ENCODE data around the gene CYP3A4. TPM values are rescaled to one million over a fixed set of nuclear protein-coding genes. Genes with fewer than 3 reads are reported as not detected.
"Not testable (repeated sequence)": the region's sequence is repeated elsewhere in the genome, so short reads cannot be mapped to it uniquely, and the experiment has no call there.

The CYP3A4 gene
- total and polyA plus RNA-seq, 12 donors = 0.14 to 34.6 (median 1.00) TPM

- Histone ChIP-seq H3K4me3 (no peak overlapping the region), H3K9me3 (replicated peaks in 1 of 3) (no peaks in the 10 kb centered on the region), H3K27me3 (no peaks in the 10 kb centered on the region), H3K36me3 (replicated peaks in 1 of 2) (no peaks in the 10 kb centered on the region), H3K27ac (no peak overlapping the region), H3K4me1 (replicated peaks in 1 of 2) (no peaks in the 10 kb centered on the region)
- TF ChIP-seq POLR2A (IDR thresholded peaks at IDR 0.05) (no peak), CTCF (IDR thresholded peaks at IDR 0.05) (no peak)
- DNase-seq = no peak
- intact Hi-C loops (cut with DNase I) = no loop called here
- 86 to 91% (median 89%) methylated on average over 3 of the region's 3 CpGs for WGBS, 4 donors
Observed at GRCh38 chr7:99779949-99780348, 4.0 kb downstream of the CYP3A4 start.

DNA sequence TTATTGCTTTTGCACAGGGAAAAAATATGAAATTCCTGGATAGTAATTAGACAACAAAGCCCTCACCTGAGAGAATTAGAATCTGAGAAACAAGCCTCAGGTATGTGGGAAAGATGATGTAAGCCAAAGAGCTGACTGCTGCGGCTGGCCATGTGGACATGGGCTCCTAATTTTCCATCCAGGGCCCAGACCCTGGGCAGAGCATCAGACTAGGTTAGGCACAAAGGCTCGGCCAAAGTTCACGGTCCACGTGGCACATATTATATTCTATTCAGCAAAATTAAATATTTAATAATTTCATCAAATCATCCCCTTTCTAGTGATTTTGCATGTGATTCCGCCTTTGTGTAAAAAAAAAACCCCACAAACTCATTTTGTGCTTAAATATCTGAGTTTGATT is 5.1 kb downstream of the CYP3A4 start:
- TF ChIP-seq CTCF (IDR thresholded peaks at IDR 0.05) (no peak), POLR2A (IDR thresholded peaks at IDR 0.05) (no peak)
- Histone ChIP-seq H3K9me3 (replicated peaks in 1 of 3) (no peaks in the 10 kb centered on the region), H3K4me1 (replicated peaks in 1 of 2) (no peaks in the 10 kb centered on the region), H3K27me3 (no peaks in the 10 kb centered on the region), H3K4me3 (no peak overlapping the region), H3K27ac (no peak overlapping the region), H3K36me3 (replicated peaks in 1 of 2) (no peaks in the 10 kb centered on the region)
- DNase-seq = no peak
- intact Hi-C loops (cut with DNase I) = no loop called here
- 83 to 92% (median 89%) methylated on average over 5 of the region's 5 CpGs for WGBS, 4 donors

DNA sequence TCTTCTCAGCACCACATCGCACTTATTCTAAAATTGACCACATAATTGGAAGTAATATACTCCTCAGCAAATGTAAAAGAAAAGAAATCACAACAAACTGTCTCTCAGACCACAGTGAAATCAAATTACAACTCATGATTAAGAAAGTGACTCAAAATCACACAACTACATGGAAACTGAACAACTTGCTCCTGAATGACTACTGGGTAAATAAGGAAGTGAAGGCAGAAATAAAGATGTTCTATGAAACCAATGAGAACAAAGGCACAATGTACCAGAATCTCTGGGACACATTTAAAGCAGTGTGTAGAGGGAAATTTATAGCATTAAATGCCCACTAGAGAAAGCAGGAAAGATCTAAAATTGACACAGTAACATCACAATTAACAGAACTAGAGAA is 10.6 kb downstream of the CYP3A4 start:
- H3K36me3 ChIP-seq (replicated peaks in 1 of 2); H3K4me1 ChIP-seq (replicated peaks in 1 of 2); H3K27me3 ChIP-seq; H3K27ac ChIP-seq; intact Hi-C loops (cut with DNase I); DNase-seq; H3K9me3 ChIP-seq (replicated peaks in 1 of 3); H3K4me3 ChIP-seq: not testable (repeated sequence)
- 79 to 92% (median 85%) methylated on average over 1 of the region's 1 CpG for WGBS, 4 donors

GRCh38 chr7:99772565-99772964 is 11.4 kb downstream of the CYP3A4 start:
- intact Hi-C loops (cut with DNase I) = no loop called here
- H3K4me3 ChIP-seq = no peak overlapping the region
- no peaks in the 10 kb centered on the region for H3K36me3 ChIP-seq (replicated peaks in 1 of 2)
- DNase-seq = no peak
- TF ChIP-seq CTCF (IDR thresholded peaks at IDR 0.05) = no peak
- no peak for TF ChIP-seq POLR2A (IDR thresholded peaks at IDR 0.05)
- H3K27ac ChIP-seq = no peak overlapping the region
- WGBS, 4 donors = 77 to 89% (median 84%) methylated on average over 1 of the region's 1 CpG
- no peaks in the 10 kb centered on the region for H3K27me3 ChIP-seq
- H3K9me3 ChIP-seq (replicated peaks in 1 of 3) = no peaks in the 10 kb centered on the region
- H3K4me1 ChIP-seq (replicated peaks in 1 of 2) = no peaks in the 10 kb centered on the region

DNA sequence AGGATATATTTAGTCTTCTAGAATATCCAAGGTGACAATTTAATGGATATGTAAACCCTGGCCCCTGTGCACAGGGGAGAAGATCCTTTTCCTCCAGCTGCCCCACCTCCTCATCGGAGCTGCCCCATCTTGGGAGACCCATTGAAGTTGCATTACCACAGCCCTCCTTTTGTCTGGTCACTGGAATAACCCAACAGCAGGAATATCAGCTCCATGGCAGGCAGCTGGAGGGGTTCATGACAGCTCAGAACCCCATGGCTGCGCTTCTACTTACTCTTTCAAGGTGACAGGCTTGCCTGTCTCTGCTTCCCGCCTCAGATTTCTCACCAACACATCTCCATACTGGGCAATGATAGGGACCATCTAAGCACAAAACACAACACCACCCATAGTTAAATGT is 14.5 kb downstream of the CYP3A4 start:
- intact Hi-C loops (cut with DNase I); H3K27ac ChIP-seq; H3K4me1 ChIP-seq (replicated peaks in 1 of 2); H3K27me3 ChIP-seq; H3K36me3 ChIP-seq (replicated peaks in 1 of 2); H3K9me3 ChIP-seq (replicated peaks in 1 of 3); H3K4me3 ChIP-seq; DNase-seq: not testable (repeated sequence)
- WGBS, 4 donors = 91 to 100% (median 92%) methylated on average over 3 of the region's 3 CpGs

All from adrenal gland (tissue), 12 donors.